ENCODE measurements around the gene NRDC. TPM values are rescaled to one million over a fixed set of nuclear protein-coding genes. Genes with fewer than 3 reads are reported as not detected.

Gene NRDC
- total and polyA plus RNA-seq, 2 of the 8 experiments (the other 6 are each of a cell fraction or from before 2014, with no cell fraction given) = 70.2 to 182 TPM

DNA sequence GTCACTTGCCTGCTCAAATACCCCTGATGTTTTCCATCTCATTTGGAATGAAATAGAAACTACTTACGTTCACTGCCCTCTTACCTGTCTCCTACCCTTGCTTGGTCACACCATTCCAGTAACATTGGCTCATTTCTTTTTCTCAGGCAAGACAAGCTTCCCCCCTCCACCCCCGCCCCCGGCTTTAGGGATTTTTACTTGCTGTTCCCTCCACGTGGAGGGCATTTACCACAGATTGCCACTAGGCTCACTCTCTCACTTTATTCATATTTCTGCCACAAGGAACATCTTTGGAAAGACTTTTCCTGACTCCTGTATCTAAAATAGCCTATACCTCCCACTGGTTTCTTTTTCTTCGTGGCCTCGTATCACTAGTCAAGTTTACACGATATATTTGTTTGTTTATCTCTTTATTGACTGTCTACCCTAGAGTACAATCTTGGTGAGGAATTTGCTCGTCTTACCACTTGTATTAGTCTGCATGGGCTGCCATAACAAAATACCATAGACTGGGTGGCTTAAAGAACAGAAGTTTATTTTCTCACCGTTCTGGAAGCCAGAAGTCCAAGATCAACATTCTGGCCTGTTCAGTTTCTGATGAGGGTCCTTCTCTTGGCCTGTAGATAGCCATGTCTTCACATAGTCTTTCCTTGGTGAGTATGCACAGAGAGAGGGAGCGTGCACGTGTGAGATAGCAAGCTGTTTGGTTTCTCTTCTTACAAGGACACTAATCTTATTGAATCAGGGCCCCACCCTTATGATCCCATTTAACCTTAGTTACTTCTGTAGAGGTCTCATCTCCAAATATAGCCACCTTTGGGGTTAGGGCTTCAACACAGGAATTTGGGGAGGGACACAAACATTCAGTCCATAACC lies 126.2 kb downstream of the NRDC start:
- whole genome bisulfite sequencing, 2 experiments (ENCODE audit: extremely low coverage in 1 of 2, insufficient coverage in 1 of 2, insufficient read length in 1 of 2, insufficient replicate concordance in 2 of 2, low coverage in 1 of 2, low lambda C conversion rate in 2 of 2, missing lambda C conversion rate in 1 of 2) = 85% methylated on average over 11 of the region's 11 CpGs; no CpG with 5 or more reads in 1 of the 2 experiments
- TF ChIP-seq RAD21 (IDR thresholded peaks at IDR 0.05 in 1 of 2, conservative IDR thresholded peaks at IDR 0.05 in 1 of 2; ENCODE audit: low read depth in 2 of 2, low read length in 2 of 2) (peak in 1 of 2 experiments; percentile 8; a peak in 1 of 4 replicates), SIRT6 (IDR thresholded peaks at IDR 0.05; ENCODE audit: low read length) (no peak)
- TF ChIP-seq, protein P1, sequence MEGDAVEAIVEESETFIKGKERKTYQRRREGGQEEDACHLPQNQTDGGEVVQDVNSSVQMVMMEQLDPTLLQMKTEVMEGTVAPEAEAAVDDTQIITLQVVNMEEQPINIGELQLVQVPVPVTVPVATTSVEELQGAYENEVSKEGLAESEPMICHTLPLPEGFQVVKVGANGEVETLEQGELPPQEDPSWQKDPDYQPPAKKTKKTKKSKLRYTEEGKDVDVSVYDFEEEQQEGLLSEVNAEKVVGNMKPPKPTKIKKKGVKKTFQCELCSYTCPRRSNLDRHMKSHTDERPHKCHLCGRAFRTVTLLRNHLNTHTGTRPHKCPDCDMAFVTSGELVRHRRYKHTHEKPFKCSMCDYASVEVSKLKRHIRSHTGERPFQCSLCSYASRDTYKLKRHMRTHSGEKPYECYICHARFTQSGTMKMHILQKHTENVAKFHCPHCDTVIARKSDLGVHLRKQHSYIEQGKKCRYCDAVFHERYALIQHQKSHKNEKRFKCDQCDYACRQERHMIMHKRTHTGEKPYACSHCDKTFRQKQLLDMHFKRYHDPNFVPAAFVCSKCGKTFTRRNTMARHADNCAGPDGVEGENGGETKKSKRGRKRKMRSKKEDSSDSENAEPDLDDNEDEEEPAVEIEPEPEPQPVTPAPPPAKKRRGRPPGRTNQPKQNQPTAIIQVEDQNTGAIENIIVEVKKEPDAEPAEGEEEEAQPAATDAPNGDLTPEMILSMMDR (IDR thresholded peaks at IDR 0.05; ENCODE audit: control extremely low read depth in 1 of 3, insufficient read depth in 1 of 3, low read depth in 1 of 3, low read length in 3 of 3) = 0 out of 4 replicates have a peak, but pooled peaks of 1 of the 3 experiments have one; percentile 18

More for the DNA sequence above, 126.2 kb downstream of the NRDC start:
- H3K14ac ChIP-seq (ENCODE audit: insufficient read length) = no peak overlapping the region
- H2AK5ac ChIP-seq (ENCODE audit: low read depth, low read length) = no peak overlapping the region
- H2BK5ac ChIP-seq (ENCODE audit: low read depth, low read length) = no peak overlapping the region
- CTCF ChIA-PET (ENCODE audit: partially characterized antibody) = interaction anchor here (0.6 to 3.6 kb wide), 7 partner anchors 8 to 156 kb away, joined by 3 to 24 read pairs (median 6); no protein-coding TSS in a partner anchor
- H3K23ac ChIP-seq (ENCODE audit: insufficient read length) = no peak overlapping the region
- H4K91ac ChIP-seq (replicated peaks; ENCODE audit: insufficient read length, low read length) = no peak overlapping the region
- H2BK12ac ChIP-seq (ENCODE audit: low read depth, low read length) = no peak overlapping the region
- FAIRE-seq (no peak), DNase-seq (ENCODE audit: low read depth in 1 of 2, low spot score in 2 of 2) (no peak)
- H4K5ac ChIP-seq (ENCODE audit: insufficient read length, low read depth, low read length) = no peak overlapping the region
- H3K4me3 ChIP-seq (ENCODE audit: extremely low read depth in 1 of 4, insufficient read depth in 2 of 4, low read depth in 3 of 4, low read length in 4 of 4) = no peak overlapping the region
- H4K20me1 ChIP-seq (replicated peaks in 1 of 2; ENCODE audit: control insufficient read depth in 1 of 2, insufficient read depth in 2 of 2, low read length in 2 of 2) = no peaks in the 10 kb centered on the region
- H3K56ac ChIP-seq (replicated peaks; ENCODE audit: insufficient read length, low read depth, low read length) = no peak overlapping the region
- H3K23me2 ChIP-seq (ENCODE audit: low read depth, low read length) = no peaks in the 10 kb centered on the region
- no peak overlapping the region for H3K4ac ChIP-seq (replicated peaks; ENCODE audit: insufficient read length, low read depth, low read length)
- no peaks in the 10 kb centered on the region for H3K9me3 ChIP-seq (ENCODE audit: insufficient read depth in 2 of 2, low read depth in 1 of 2, low read length in 1 of 2)
- H4K8ac ChIP-seq (ENCODE audit: extremely low read depth, insufficient read depth, low read length) = no peak overlapping the region
- no peaks in the 10 kb centered on the region for H3K27me3 ChIP-seq (replicated peaks in 1 of 4; ENCODE audit: control insufficient read depth in 3 of 4, extremely low read depth in 1 of 4, insufficient read depth in 3 of 4, low read length in 3 of 4)
- no peak overlapping the region for H3K18ac ChIP-seq (ENCODE audit: extremely low read depth, low read length)
- H3K79me1 ChIP-seq (ENCODE audit: low read depth, low read length) = no peaks in the 10 kb centered on the region
- H3K4me1 ChIP-seq (replicated peaks in 1 of 4; ENCODE audit: control insufficient read depth in 3 of 4, insufficient read depth in 4 of 4, low read length in 3 of 4) = no peaks in the 10 kb centered on the region
- POLR2A ChIA-PET (ENCODE audit: partially characterized antibody) = interaction anchor here (1.4 kb wide), 1 partner anchor 21 kb away, joined by 4 read pairs; no protein-coding TSS in a partner anchor
- no peak overlapping the region for H3K27ac ChIP-seq (ENCODE audit: low read depth, low read length)
- H3K4me2 ChIP-seq (ENCODE audit: insufficient read depth in 1 of 2, low read depth in 2 of 2, low read length in 2 of 2) = no peak overlapping the region
- no peak overlapping the region for H2BK20ac ChIP-seq (ENCODE audit: low read length)
- no peak overlapping the region for H3K9ac ChIP-seq (replicated peaks in 1 of 4; ENCODE audit: extremely low read depth in 1 of 4, low read depth in 3 of 4, low read length in 3 of 4)
- no peak overlapping the region for H2BK120ac ChIP-seq (replicated peaks; ENCODE audit: low read depth, low read length)
- no peak overlapping the region for H2AFZ ChIP-seq (ENCODE audit: low read length)
- H2BK15ac ChIP-seq (ENCODE audit: low read length) = no peak overlapping the region
- peaks cover 0 to 8% (median 3%) of the 10 kb centered on the region in 4 experiments; a peak in 3 of 8 replicates for H3K36me3 ChIP-seq (ENCODE audit: control insufficient read depth in 2 of 4, insufficient read depth in 4 of 4, low read length in 3 of 4)
- H3K79me2 ChIP-seq (ENCODE audit: control insufficient read depth in 1 of 2, insufficient read depth in 2 of 2, low read length in 2 of 2) = no peaks in the 10 kb centered on the region

Data from H1 (cell line).